Mesenchymal stem cell (in vitro differentiated cells and primary cell): ENCODE data around the gene CSPG4.

Experiments
- DNase-seq: peaks from one replicate; pipeline ENCODE4 v3.0.0-alpha.2; 2013
- H2AFZ ChIP-seq: one replicate; pipeline ENCODE4 v1.6.1; 2013; ENCODE audit warnings: low read depth, mild to moderate bottlenecking, control low read depth, inconsistent platforms, low read length, moderate library complexity
- H2AK5ac ChIP-seq: 2 replicates; pipeline ENCODE4 v1.6.1; 2013; ENCODE audit warnings: low read length, moderate library complexity, mild to moderate bottlenecking, inconsistent platforms; ENCODE audit not compliant: severe bottlenecking
- H2BK120ac ChIP-seq: one replicate; pipeline ENCODE4 v1.6.1; 2013; ENCODE audit warnings: low read depth, mild to moderate bottlenecking, inconsistent platforms, low read length, moderate library complexity
- H2BK12ac ChIP-seq, 2 experiments: one replicate each; pipeline ENCODE4 v1.6.1; 2013; ENCODE audit warnings: inconsistent platforms in 2 of 2, low read length in 2 of 2, mild to moderate bottlenecking in 2 of 2, moderate library complexity in 2 of 2, control low read depth in 1 of 2
- H2BK15ac ChIP-seq: one replicate; pipeline ENCODE4 v1.6.1; 2013; ENCODE audit warnings: mild to moderate bottlenecking, low read depth, inconsistent platforms; ENCODE audit not compliant: poor library complexity, severe bottlenecking
- H2BK5ac ChIP-seq: 2 replicates; pipeline ENCODE4 v1.6.1; 2013; ENCODE audit warnings: low read depth, mild to moderate bottlenecking, low read length, control low read depth, inconsistent platforms; ENCODE audit not compliant: poor library complexity, severe bottlenecking
- H3K14ac ChIP-seq, 2 experiments: one replicate each; pipeline ENCODE4 v1.6.1; 2013; ENCODE audit warnings: inconsistent platforms in 2 of 2, low read length in 2 of 2, control low read depth in 1 of 2, mild to moderate bottlenecking in 1 of 2, moderate library complexity in 1 of 2
- H3K18ac ChIP-seq, 2 experiments: one replicate each; pipeline ENCODE4 v1.6.1; 2013; ENCODE audit warnings: inconsistent platforms in 2 of 2, low read length in 2 of 2, control low read depth in 1 of 2, low read depth in 1 of 2, mild to moderate bottlenecking in 1 of 2
- H3K23ac ChIP-seq, 2 experiments: one replicate each; pipeline ENCODE4 v1.6.1; 2013; ENCODE audit warnings: inconsistent platforms in 2 of 2, low read length in 2 of 2, mild to moderate bottlenecking in 2 of 2, moderate library complexity in 2 of 2, control low read depth in 1 of 2
- H3K27ac ChIP-seq: 2 replicates; pipeline ENCODE4 v1.5.1; 2013; ENCODE audit warnings: mild to moderate bottlenecking, moderate library complexity, low read length, control low read depth, inconsistent platforms; ENCODE audit not compliant: poor library complexity, severe bottlenecking
- H3K27me3 ChIP-seq, 2 experiments: 2 replicates each; pipeline versions ENCODE4 v1.6.1 to v1.7.0; 2013; ENCODE audit warnings: low read length in 2 of 2, mild to moderate bottlenecking in 2 of 2, moderate library complexity in 2 of 2, control low read depth in 1 of 2, inconsistent platforms in 1 of 2; ENCODE audit not compliant: control insufficient read depth in 1 of 2, insufficient read depth in 1 of 2
- H3K36me3 ChIP-seq, 2 experiments: 2 replicates each; pipeline versions ENCODE4 v1.6.1 to v1.7.0; 2013; ENCODE audit warnings: low read length in 2 of 2, control low read depth in 1 of 2, inconsistent platforms in 1 of 2, low read depth in 1 of 2, mild to moderate bottlenecking in 1 of 2; ENCODE audit not compliant: insufficient read depth in 2 of 2, control insufficient read depth in 1 of 2
- H3K4ac ChIP-seq, 2 experiments: one replicate each; pipeline ENCODE4 v1.6.1; 2013; ENCODE audit warnings: inconsistent platforms in 2 of 2, low read length in 2 of 2, mild to moderate bottlenecking in 2 of 2, moderate library complexity in 2 of 2, control low read depth in 1 of 2, low read depth in 1 of 2
- H3K4me1 ChIP-seq: 2 replicates; pipeline ENCODE4 v1.6.1; 2013; ENCODE audit warnings: low read depth, low read length, control low read depth; ENCODE audit not compliant: control insufficient read depth, insufficient read depth
- H3K4me2 ChIP-seq: 2 replicates; pipeline ENCODE4 v1.6.1; 2013; ENCODE audit warnings: low read length, mild to moderate bottlenecking, inconsistent platforms; ENCODE audit not compliant: poor library complexity, severe bottlenecking
- H3K4me3 ChIP-seq, 2 experiments: 2 replicates each; pipeline versions ENCODE4 v1.5.1 to v1.7.0; 2013; ENCODE audit warnings: low read length in 2 of 2, mild to moderate bottlenecking in 2 of 2, control low read depth in 1 of 2, low read depth in 1 of 2; ENCODE audit not compliant: insufficient read depth in 1 of 2
- H3K79me1 ChIP-seq: replicated peaks from 2 replicates; pipeline ENCODE4 v1.6.1; 2013; ENCODE audit warnings: mild to moderate bottlenecking, control low read depth, low read length, inconsistent platforms; ENCODE audit not compliant: poor library complexity, severe bottlenecking
- H3K9ac ChIP-seq: 2 replicates; pipeline ENCODE4 v1.7.0; 2013; ENCODE audit warnings: mild to moderate bottlenecking, low read length, moderate library complexity
- H3K9me3 ChIP-seq: 2 replicates; pipeline ENCODE4 v1.7.0; 2013; ENCODE audit warnings: mild to moderate bottlenecking, low read length; ENCODE audit not compliant: control insufficient read depth
- H4K8ac ChIP-seq: one replicate; pipeline ENCODE4 v1.6.1; 2013; ENCODE audit warnings: inconsistent platforms, mild to moderate bottlenecking, low read length, moderate library complexity
- H4K91ac ChIP-seq: one replicate; pipeline ENCODE4 v1.6.1; 2013; ENCODE audit warnings: mild to moderate bottlenecking, low read length, inconsistent platforms
- WGBS: methylation state at CpG from one replicate; pipeline ENCODE4 v1.1.7; 2013; ENCODE audit warnings: mixed read lengths; 5-methylcytosine and 5-hydroxymethylcytosine counted together

Gene CSPG4

DNA sequence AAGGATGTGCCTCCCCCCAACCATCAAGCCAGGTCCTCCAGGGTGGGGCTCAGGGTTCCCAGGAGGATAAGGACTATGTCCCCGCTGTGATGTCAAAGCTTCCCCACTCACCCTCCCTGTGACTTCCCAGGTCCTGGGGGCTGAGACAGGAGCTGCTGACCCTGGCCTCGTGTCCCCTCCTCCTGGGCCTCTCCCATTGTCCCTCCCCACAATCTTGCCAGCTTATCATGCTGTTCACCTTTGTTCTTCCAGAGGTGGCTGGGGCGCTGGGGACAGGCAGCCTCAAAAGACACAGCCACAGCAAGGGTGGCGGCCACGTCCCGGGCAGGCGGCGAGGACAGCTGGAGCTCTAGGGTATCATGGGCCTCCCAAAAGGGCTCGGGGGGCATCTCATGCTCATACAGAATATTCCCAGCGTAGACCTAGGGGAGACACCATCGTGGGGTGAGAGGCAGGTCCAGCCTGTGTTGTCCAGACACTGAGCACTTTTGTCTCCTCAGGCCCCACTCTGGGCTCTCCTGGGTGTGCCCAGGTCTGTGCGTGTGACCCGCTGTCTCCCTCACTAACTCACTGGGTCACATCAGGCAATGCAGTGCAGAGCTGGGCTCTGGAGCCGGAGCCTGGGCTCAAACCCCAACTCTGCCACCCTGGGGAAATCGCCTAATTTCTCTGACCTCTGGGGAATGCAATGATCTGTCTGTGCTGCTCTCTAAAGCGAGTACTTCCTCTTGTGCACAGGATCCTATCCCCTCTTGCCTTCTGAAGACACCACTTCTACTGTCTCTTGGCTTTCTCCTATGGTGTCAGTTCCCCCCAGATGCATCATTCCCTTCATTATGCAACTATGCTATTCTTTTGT lies 35.0 kb downstream of the CSPG4 start:
- Histone ChIP-seq H3K23ac (no peak overlapping the region), H2BK5ac (no peak overlapping the region), H3K27me3 (no peaks in the 10 kb centered on the region), H2AFZ (no peak overlapping the region), H3K4me1 (peaks cover 23% of the 10 kb centered on the region), H3K79me1 (peaks cover 14% of the 10 kb centered on the region), H3K9ac (no peak overlapping the region), H3K4ac (no peak overlapping the region), H2BK12ac (no peak overlapping the region), H3K18ac (no peak overlapping the region), H3K4me2 (no peak overlapping the region), H4K8ac (no peak overlapping the region), H2BK120ac (no peak overlapping the region), H3K9me3 (no peaks in the 10 kb centered on the region), H2AK5ac (no peak overlapping the region), H3K14ac (no peak overlapping the region), H4K91ac (no peak overlapping the region), H3K36me3 (peaks cover 22 to 48% of the 10 kb centered on the region in 2 experiments), H3K4me3 (no peak overlapping the region), H3K27ac (no peak overlapping the region), H2BK15ac (peak overlapping the region; percentile 8)
- WGBS = 93% methylated on average over 16 of the region's 16 CpGs
- DNase-seq = no peak

- no peak overlapping the region for H2BK15ac ChIP-seq
- H3K4me2 ChIP-seq = no peak overlapping the region
- H3K9me3 ChIP-seq = no peaks in the 10 kb centered on the region
- no peak overlapping the region for H4K91ac ChIP-seq
- DNase-seq = no peak
- H2AFZ ChIP-seq = no peak overlapping the region
- H3K14ac ChIP-seq = no peak overlapping the region
- H3K4me3 ChIP-seq = no peak overlapping the region
- no peak overlapping the region for H3K4ac ChIP-seq
- no peak overlapping the region for H2BK5ac ChIP-seq
- peaks cover 14% of the 10 kb centered on the region for H3K79me1 ChIP-seq
- no peak overlapping the region for H3K23ac ChIP-seq
- no peak overlapping the region for H3K18ac ChIP-seq
- H3K27ac ChIP-seq = no peak overlapping the region
- H3K27me3 ChIP-seq = no peaks in the 10 kb centered on the region
- H2BK120ac ChIP-seq = no peak overlapping the region
- 92% methylated on average over 29 of the region's 30 CpGs for WGBS
- H2AK5ac ChIP-seq = no peak overlapping the region
- no peak overlapping the region for H4K8ac ChIP-seq
- H3K36me3 ChIP-seq = peaks cover 16 to 40% of the 10 kb centered on the region in 2 experiments
- peak overlapping the region in 1 of 2 experiments; percentile 12 for H2BK12ac ChIP-seq
- H3K9ac ChIP-seq = no peak overlapping the region
- peaks cover 27% of the 10 kb centered on the region for H3K4me1 ChIP-seq
Measured at GRCh38 chr15:75676688-75677464, 35.8 kb downstream of the CSPG4 start.

- Histone ChIP-seq H2BK15ac (peak overlapping the region; percentile 80), H3K4me2 (no peak overlapping the region), H2AK5ac (no peak overlapping the region), H3K9me3 (no peaks in the 10 kb centered on the region), H2AFZ (no peak overlapping the region), H3K79me1 (peaks cover 14% of the 10 kb centered on the region), H3K27ac (no peak overlapping the region), H3K36me3 (peaks cover 10 to 35% of the 10 kb centered on the region in 2 experiments), H3K4me3 (no peak overlapping the region), H3K18ac (peak overlapping the region in 1 of 2 experiments; percentile 13), H3K4ac (peak overlapping the region in 1 of 2 experiments; percentile 21), H3K14ac (no peak overlapping the region), H2BK120ac (no peak overlapping the region), H4K91ac (peak overlapping the region; percentile 32), H3K27me3 (no peaks in the 10 kb centered on the region), H2BK5ac (no peak overlapping the region), H3K23ac (no peak overlapping the region), H2BK12ac (peak overlapping the region; percentile 29 to 40), H4K8ac (peak overlapping the region; percentile 47), H3K9ac (no peak overlapping the region), H3K4me1 (peaks cover 30% of the 10 kb centered on the region)
- DNase-seq = no peak
- WGBS = 95% methylated on average over 39 of the region's 41 CpGs
Measured at GRCh38 chr15:75675579-75676404, 36.9 kb downstream of the CSPG4 start.
